CD14-positive monocyte (primary cell): ENCODE measurements around the gene PTPRD. TPM values are rescaled to one million over a fixed set of nuclear protein-coding genes. Genes with fewer than 3 reads are reported as not detected.

Experiments
- DNase-seq, 3 donors: peaks; one replicate each; pipeline ENCODE4 v3.0.0-alpha.2; 2011 to 2022
- H2AFZ ChIP-seq: 2 replicates; pipeline ENCODE4 v1.6.0; 2012; ENCODE audit warnings: mild to moderate bottlenecking, low read depth, low read length, inconsistent platforms; ENCODE audit not compliant: insufficient read depth, poor library complexity, severe bottlenecking
- H3K27ac ChIP-seq, 2 donors: 1 replicate in 1 of 2; 2 replicates in 1 of 2; pipeline ENCODE4 v1.5.1; 2012 to 2013; ENCODE audit warnings: low read length in 2 of 2, control low read depth in 1 of 2, inconsistent platforms in 1 of 2, low read depth in 1 of 2, mild to moderate bottlenecking in 1 of 2
- H3K27me3 ChIP-seq, 2 donors: one replicate each; pipeline versions ENCODE4 v1.6.0 to v1.6.1; 2011 to 2013; ENCODE audit warnings: low read length in 2 of 2; ENCODE audit not compliant: control insufficient read depth in 2 of 2, insufficient read depth in 2 of 2
- H3K36me3 ChIP-seq, 2 donors: replicated peaks in 1 of 2; 1 replicate in 1 of 2; 2 replicates in 1 of 2; pipeline versions ENCODE4 v1.5.1 to v1.6.1; 2012 to 2013; ENCODE audit warnings: low read length in 2 of 2, control low read depth in 1 of 2, inconsistent platforms in 1 of 2, mild to moderate bottlenecking in 1 of 2; ENCODE audit not compliant: insufficient read depth in 2 of 2, control insufficient read depth in 1 of 2
- H3K4me1 ChIP-seq, 2 donors: 1 replicate in 1 of 2; 2 replicates in 1 of 2; pipeline versions ENCODE4 v1.5.1 to v1.6.1; 2012 to 2013; ENCODE audit warnings: low read length in 2 of 2, control low read depth in 1 of 2, inconsistent platforms in 1 of 2, mild to moderate bottlenecking in 1 of 2, moderate library complexity in 1 of 2; ENCODE audit not compliant: insufficient read depth in 2 of 2, control insufficient read depth in 1 of 2
- H3K4me2 ChIP-seq: replicated peaks from 2 replicates; pipeline ENCODE3; 2012; ENCODE audit warnings: low read length, moderate library complexity, mild to moderate bottlenecking; ENCODE audit not compliant: poor library complexity, severe bottlenecking; ENCODE audit errors: extremely low read depth
- H3K4me3 ChIP-seq, 3 experiments: fragments of 200-600 bp in 1 of 3; sonication (generic) in 1 of 3; replicated peaks in 1 of 3; 1 replicate in 2 of 3; 2 replicates in 1 of 3; pipeline ENCODE4 v1.5.1; 2011 to 2013; ENCODE audit warnings: low read length in 3 of 3, mild to moderate bottlenecking in 3 of 3, control low read depth in 2 of 3, low read depth in 2 of 3, inconsistent platforms in 1 of 3, moderate library complexity in 1 of 3
- H3K79me2 ChIP-seq: 2 replicates; pipeline ENCODE4 v1.6.0; 2012; ENCODE audit warnings: mild to moderate bottlenecking, control low read depth, inconsistent platforms, low read length, moderate library complexity; ENCODE audit not compliant: insufficient read depth
- H3K9ac ChIP-seq: 2 replicates; pipeline ENCODE4 v1.6.0; 2017; ENCODE audit warnings: low read length, mild to moderate bottlenecking; ENCODE audit not compliant: insufficient read depth, poor library complexity, severe bottlenecking
- H3K9me3 ChIP-seq, 2 donors: replicated peaks in 1 of 2; 1 replicate in 1 of 2; 2 replicates in 1 of 2; pipeline versions ENCODE4 v1.5.1 to v1.6.1; 2012 to 2013; ENCODE audit warnings: low read length in 2 of 2, control low read depth in 1 of 2; ENCODE audit not compliant: control insufficient read depth in 1 of 2, insufficient read depth in 1 of 2
- H4K20me1 ChIP-seq: 2 replicates; pipeline ENCODE4 v1.6.0; 2012; ENCODE audit warnings: mild to moderate bottlenecking, low read length, control low read depth, moderate library complexity; ENCODE audit not compliant: insufficient read depth
- H3K27ac Mint-ChIP-seq, 7 donors: one replicate each; pipeline ENCODE4 v1.8.0; 2020; ENCODE audit warnings: mild to moderate bottlenecking in 7 of 7, mixed read lengths in 7 of 7, moderate library complexity in 6 of 7, inconsistent platforms in 2 of 7
- H3K27me3 Mint-ChIP-seq, 3 donors: one replicate each; pipeline ENCODE4 v1.8.0; 2021 to 2022; ENCODE audit warnings: low read depth in 3 of 3, mild to moderate bottlenecking in 3 of 3, mixed read lengths in 3 of 3, moderate library complexity in 3 of 3, inconsistent platforms in 1 of 3
- H3K36me3 Mint-ChIP-seq, 2 donors: one replicate each; pipeline ENCODE4 v1.8.0; 2020; ENCODE audit warnings: mixed read lengths in 2 of 2, inconsistent platforms in 1 of 2, mild to moderate bottlenecking in 1 of 2
- H3K4me1 Mint-ChIP-seq: one replicate; pipeline ENCODE4 v1.8.0; 2020; ENCODE audit warnings: mild to moderate bottlenecking, mixed read lengths
- H3K4me3 Mint-ChIP-seq, 2 donors: one replicate each; pipeline ENCODE4 v1.8.0; 2020; ENCODE audit warnings: mild to moderate bottlenecking in 2 of 2, mixed read lengths in 2 of 2, moderate library complexity in 1 of 2
- H3K9me3 Mint-ChIP-seq, 7 donors: one replicate each; pipeline ENCODE4 v1.8.0; 2020 to 2022; ENCODE audit warnings: mixed read lengths in 7 of 7, mild to moderate bottlenecking in 6 of 7, moderate library complexity in 6 of 7, inconsistent platforms in 2 of 7
- WGBS: methylation state at CpG from one replicate; pipeline ENCODE4 v1.1.5; 2013; ENCODE audit warnings: missing lambda C conversion rate; ENCODE audit not compliant: insufficient coverage; 5-methylcytosine and 5-hydroxymethylcytosine counted together
- intact Hi-C, 2 donors: fragments of 100-400 bp; cut with micrococcal nuclease; formaldehyde crosslinking; loops; one replicate each; pipeline versions ENCODE4 v1.15.0 to v1.15.1; 2023
- polyA plus RNA-seq, 3 donors: library from polyadenylated mRNA; depleted of rRNA in 1 of 3; unstranded in 2 of 3; stranded (reverse) in 1 of 3; fragments of 300-500 nt in 2 of 3; fragments of >200 nt in 1 of 3; fragmentation: Illumina TruSeq in 2 of 3; gene quantifications; 1 replicate in 2 of 3; 2 replicates in 1 of 3; pipeline ENCODE4 v1.2.3, GENCODE V29; 2012 to 2021
- TF ChIP-seq, protein P1 (sequence below): fragments of 200-600 bp; IDR thresholded peaks from one replicate; pipeline ENCODE4 v1.8.0; 2022; ENCODE audit warnings: antibody characterized with exemption, mild to moderate bottlenecking

Gene PTPRD
- polyA plus RNA-seq, 3 donors = not detected

GRCh38 chr9:8628791-8629190 is 1984.0 kb downstream of the PTPRD start:
- Mint-ChIP-seq H3K4me1 (no peaks in the 10 kb centered on the region), H3K36me3 (no peaks in the 10 kb centered on the region), H3K27ac (no peak overlapping the region), H3K4me3 (no peak overlapping the region), H3K27me3 (peaks cover 0 to 1% (median 0%) of the 10 kb centered on the region in 3 donors), H3K9me3 (no peaks in the 10 kb centered on the region)
- no peaks in the 10 kb centered on the region for H3K36me3 ChIP-seq
- intact Hi-C loops = no loop called here
- TF ChIP-seq, protein P1, sequence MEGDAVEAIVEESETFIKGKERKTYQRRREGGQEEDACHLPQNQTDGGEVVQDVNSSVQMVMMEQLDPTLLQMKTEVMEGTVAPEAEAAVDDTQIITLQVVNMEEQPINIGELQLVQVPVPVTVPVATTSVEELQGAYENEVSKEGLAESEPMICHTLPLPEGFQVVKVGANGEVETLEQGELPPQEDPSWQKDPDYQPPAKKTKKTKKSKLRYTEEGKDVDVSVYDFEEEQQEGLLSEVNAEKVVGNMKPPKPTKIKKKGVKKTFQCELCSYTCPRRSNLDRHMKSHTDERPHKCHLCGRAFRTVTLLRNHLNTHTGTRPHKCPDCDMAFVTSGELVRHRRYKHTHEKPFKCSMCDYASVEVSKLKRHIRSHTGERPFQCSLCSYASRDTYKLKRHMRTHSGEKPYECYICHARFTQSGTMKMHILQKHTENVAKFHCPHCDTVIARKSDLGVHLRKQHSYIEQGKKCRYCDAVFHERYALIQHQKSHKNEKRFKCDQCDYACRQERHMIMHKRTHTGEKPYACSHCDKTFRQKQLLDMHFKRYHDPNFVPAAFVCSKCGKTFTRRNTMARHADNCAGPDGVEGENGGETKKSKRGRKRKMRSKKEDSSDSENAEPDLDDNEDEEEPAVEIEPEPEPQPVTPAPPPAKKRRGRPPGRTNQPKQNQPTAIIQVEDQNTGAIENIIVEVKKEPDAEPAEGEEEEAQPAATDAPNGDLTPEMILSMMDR = no peak
- H3K4me3 ChIP-seq = no peak overlapping the region
- no peak overlapping the region for H3K9ac ChIP-seq
- DNase-seq = no peak
- H3K4me1 ChIP-seq = no peaks in the 10 kb centered on the region
- H3K27ac ChIP-seq = no peak overlapping the region
- H3K79me2 ChIP-seq = no peaks in the 10 kb centered on the region
- no peaks in the 10 kb centered on the region for H3K27me3 ChIP-seq
- H3K9me3 ChIP-seq = no peaks in the 10 kb centered on the region
- H4K20me1 ChIP-seq = no peaks in the 10 kb centered on the region
- no peak overlapping the region for H3K4me2 ChIP-seq
- H2AFZ ChIP-seq = no peak overlapping the region

- Mint-ChIP-seq H3K27ac (no peak overlapping the region), H3K9me3 (no peaks in the 10 kb centered on the region), H3K27me3 (peaks cover 0 to 1% (median 0%) of the 10 kb centered on the region in 3 donors), H3K36me3 (no peaks in the 10 kb centered on the region), H3K4me1 (no peaks in the 10 kb centered on the region), H3K4me3 (no peak overlapping the region)
- Histone ChIP-seq H3K36me3 (no peaks in the 10 kb centered on the region), H3K4me3 (no peak overlapping the region), H2AFZ (no peak overlapping the region), H3K27ac (no peak overlapping the region), H3K4me2 (no peak overlapping the region), H3K79me2 (no peaks in the 10 kb centered on the region), H3K27me3 (no peaks in the 10 kb centered on the region), H3K4me1 (no peaks in the 10 kb centered on the region), H3K9ac (no peak overlapping the region), H3K9me3 (no peaks in the 10 kb centered on the region), H4K20me1 (no peaks in the 10 kb centered on the region)
- TF ChIP-seq, protein P1 = no peak
- WGBS = 86% methylated on average over 2 of the region's 7 CpGs
- no peak for DNase-seq
- intact Hi-C loops = no loop called here
These were observed 1984.7 kb downstream of the PTPRD start for GRCh38 chr9:8627976-8628679.
